Hippocampal formation (tissue), 2 donors: ENCODE measurements around the gene IL24.

Experiments
- DNase-seq, 2 donors: peaks; one replicate each; lab custom pipeline; 2025; lab: John Stamatoyannopoulos, UW

IL24 gene

DNA sequence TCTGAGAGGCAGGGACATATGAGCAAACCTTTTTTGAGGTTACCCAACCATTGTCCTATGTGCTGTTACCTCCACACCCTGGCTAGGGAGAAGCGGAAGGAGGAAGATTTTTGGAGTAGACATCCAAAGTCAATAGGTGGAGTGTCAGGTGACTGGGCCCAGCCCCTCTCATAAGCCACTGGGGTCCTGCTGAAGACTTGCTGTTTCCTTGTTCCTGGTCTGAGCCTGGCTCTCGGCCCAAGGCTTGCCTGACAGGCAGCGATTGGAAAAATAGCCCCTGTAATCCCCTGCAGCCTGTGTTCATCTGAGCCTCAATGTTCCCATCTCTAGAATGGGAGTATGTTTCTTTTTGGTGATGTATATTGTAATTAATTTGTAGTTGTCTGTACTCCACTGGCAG lies 55.9 kb downstream of the IL24 start:
- no peak for DNase-seq

DNA sequence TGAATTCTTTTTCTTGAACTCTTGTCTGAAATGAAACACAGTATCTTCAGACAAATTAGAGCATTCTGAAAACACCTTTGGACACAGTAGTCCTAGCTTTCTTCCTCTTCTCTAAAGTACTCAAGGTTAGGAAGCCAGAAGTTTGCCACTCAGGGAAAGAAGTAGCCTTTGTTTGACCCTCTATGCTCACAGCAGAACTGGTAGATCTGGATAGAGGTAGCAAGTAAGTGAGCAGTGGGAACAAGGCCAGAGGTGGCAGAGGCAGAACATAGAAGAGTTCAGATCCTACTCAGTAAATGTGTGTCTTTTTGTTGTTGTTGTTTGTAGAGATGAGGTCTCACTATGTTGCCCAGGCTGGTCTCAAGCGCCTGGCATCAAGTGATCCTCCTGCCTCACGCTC lies 56.4 kb downstream of the IL24 start:
- no peak for DNase-seq
